ENCODE results near the gene KLHL3. TPM values are rescaled to one million over a fixed set of nuclear protein-coding genes. Genes with fewer than 3 reads are reported as not detected.

The KLHL3 gene
- total RNA-seq, 4 donors from 2014 or later, result 0.46 to 4.6 (median 1.7) TPM

- no peaks in the 10 kb centered on the region for H3K4me1 ChIP-seq
- DNase-seq, result no peak
- H3K36me3 ChIP-seq, result no peaks in the 10 kb centered on the region
- intact Hi-C loops (cut with DNase I; ENCODE audit: low total_unique reads) (no loop called here), in situ Hi-C loops (cut with MboI; ENCODE audit: low sequenced_read_pairs in 4 of 4) (no loop called here)
- H3K4me3 ChIP-seq, result no peak overlapping the region
- H3K9me3 ChIP-seq, result no peaks in the 10 kb centered on the region
- no peak for ATAC-seq
- TF ChIP-seq POLR2A (IDR thresholded peaks at IDR 0.05), result no peak
- no peak overlapping the region for H3K27ac ChIP-seq
- H3K27me3 ChIP-seq, result no peaks in the 10 kb centered on the region
Observed at GRCh38 chr5:137605411-137605810, 130.5 kb downstream of the KLHL3 start.

GRCh38 chr5:137604348-137605095 is 131.4 kb downstream of the KLHL3 start:
- TF ChIP-seq POLR2A (IDR thresholded peaks at IDR 0.05), result no peak
- no peak for TF ChIP-seq CTCF (IDR thresholded peaks at IDR 0.05 in 4 of 5, conservative IDR thresholded peaks at IDR 0.05 in 1 of 5)
- DNase-seq (no peak), ATAC-seq (no peak)
- Histone ChIP-seq H3K4me3 (no peak overlapping the region), H3K27ac (no peak overlapping the region), H3K36me3 (no peaks in the 10 kb centered on the region), H3K4me1 (no peaks in the 10 kb centered on the region), H3K9me3 (no peaks in the 10 kb centered on the region), H3K27me3 (no peaks in the 10 kb centered on the region)
- intact Hi-C loops (cut with DNase I; ENCODE audit: low total_unique reads), result no loop called here
- in situ Hi-C loops (cut with MboI; ENCODE audit: low sequenced_read_pairs in 4 of 4), result no loop called here

- H3K27ac ChIP-seq, result no peak overlapping the region
- intact Hi-C loops (cut with DNase I; ENCODE audit: low total_unique reads), result no loop called here
Observed at GRCh38 chr5:137603891-137604290, 132.0 kb downstream of the KLHL3 start.

GRCh38 chr5:137603356-137603755 is 132.5 kb downstream of the KLHL3 start:
- in situ Hi-C loops (cut with MboI; ENCODE audit: low sequenced_read_pairs in 4 of 4) (no loop called here), intact Hi-C loops (cut with DNase I; ENCODE audit: low total_unique reads) (no loop called here)
- Histone ChIP-seq H3K9me3 (no peaks in the 10 kb centered on the region), H3K36me3 (no peaks in the 10 kb centered on the region), H3K4me1 (no peaks in the 10 kb centered on the region), H3K27me3 (peaks cover 0 to 3% (median 0%) of the 10 kb centered on the region in 3 donors), H3K27ac (no peak overlapping the region), H3K4me3 (no peak overlapping the region)
- DNase-seq (no peak), ATAC-seq (no peak)
- no peak for TF ChIP-seq POLR2A (IDR thresholded peaks at IDR 0.05)
- no peak for TF ChIP-seq CTCF (IDR thresholded peaks at IDR 0.05 in 4 of 5, conservative IDR thresholded peaks at IDR 0.05 in 1 of 5)

More at GRCh38 chr5:137603891-137604290, 132.0 kb downstream of the KLHL3 start:
- H3K27me3 ChIP-seq, result no peaks in the 10 kb centered on the region
- no peaks in the 10 kb centered on the region for H3K9me3 ChIP-seq
- TF ChIP-seq CTCF (IDR thresholded peaks at IDR 0.05 in 4 of 5, conservative IDR thresholded peaks at IDR 0.05 in 1 of 5) (no peak), POLR2A (IDR thresholded peaks at IDR 0.05) (no peak)
- ATAC-seq (no peak), DNase-seq (no peak)
- H3K4me1 ChIP-seq, result no peaks in the 10 kb centered on the region
- in situ Hi-C loops (cut with MboI; ENCODE audit: low sequenced_read_pairs in 4 of 4), result no loop called here
- H3K4me3 ChIP-seq, result no peak overlapping the region
- H3K36me3 ChIP-seq, result no peaks in the 10 kb centered on the region

- H3K36me3 ChIP-seq, result no peaks in the 10 kb centered on the region
- H3K27ac ChIP-seq, result no peak overlapping the region
- intact Hi-C loops (cut with DNase I; ENCODE audit: low total_unique reads) (no loop called here), in situ Hi-C loops (cut with MboI; ENCODE audit: low sequenced_read_pairs in 4 of 4) (no loop called here)
- H3K9me3 ChIP-seq, result no peaks in the 10 kb centered on the region
- DNase-seq, result no peak
- peaks cover 0 to 5% (median 0%) of the 10 kb centered on the region in 3 donors for H3K27me3 ChIP-seq
- TF ChIP-seq POLR2A (IDR thresholded peaks at IDR 0.05) (no peak), CTCF (IDR thresholded peaks at IDR 0.05 in 4 of 5, conservative IDR thresholded peaks at IDR 0.05 in 1 of 5) (no peak)
- H3K4me1 ChIP-seq, result no peaks in the 10 kb centered on the region
- H3K4me3 ChIP-seq, result no peak overlapping the region
- ATAC-seq, result no peak
Observed at GRCh38 chr5:137602721-137603273, 133.1 kb downstream of the KLHL3 start.
